HEK293 (cell line): ENCODE data around the gene HDHD5.

Source experiments
- CTCF ChIA-PET: fragments of 350-600 bp; formaldehyde crosslinking; extraction: SDS; loops from one replicate; lab custom pipeline; 2021; ENCODE audit warnings: antibody characterized with exemption; lab: Yijun Ruan, JAX
- POLR2A ChIA-PET: fragments of 300-600 bp; formaldehyde crosslinking; extraction: SDS; loops from one replicate; lab custom pipeline; 2020; ENCODE audit warnings: antibody characterized with exemption, inconsistent platforms; lab: Yijun Ruan, JAX
- H3K27ac ChIP-seq: fragments of 200-500 bp; sonication (Bioruptor generic); 2 replicates; pipeline ENCODE4 v1.5.1; 2014; ENCODE audit warnings: low read depth, low read length, control low read depth, inconsistent platforms; ENCODE audit errors: extremely low read depth
- H3K36me3 ChIP-seq, 2 experiments: fragments of 200-500 bp in 1 of 2; sonication (Bioruptor generic) in 1 of 2; 1 replicate in 1 of 2; 2 replicates in 1 of 2; pipeline ENCODE4 v1.5.1; 2014 to 2017; ENCODE audit warnings: inconsistent platforms in 2 of 2, low read length in 2 of 2; ENCODE audit not compliant: control insufficient read depth in 2 of 2, insufficient read depth in 1 of 2
- H3K4me1 ChIP-seq: fragments of 200-500 bp; sonication (Bioruptor generic); 2 replicates; pipeline ENCODE4 v1.5.1; 2014; ENCODE audit warnings: mild to moderate bottlenecking, low read length, inconsistent platforms; ENCODE audit not compliant: control insufficient read depth, insufficient read depth
- H3K4me3 ChIP-seq: 2 replicates; pipeline ENCODE4 v1.5.1; 2011; ENCODE audit warnings: low read depth, mild to moderate bottlenecking, control low read depth, low read length, moderate library complexity
- H3K9me3 ChIP-seq: fragments of 200-500 bp; sonication (Bioruptor generic); 2 replicates; pipeline ENCODE4 v1.5.1; 2014; ENCODE audit warnings: low read depth, low read length, inconsistent platforms; ENCODE audit not compliant: control insufficient read depth, insufficient read depth
- FEZF1 ChIP-seq: fragments of 450-650 bp; formaldehyde crosslinking; IDR thresholded peaks from 2 replicates; pipeline ENCODE4 v1.5.1; 2016; ENCODE audit warnings: missing biosample characterization, missing genetic modification characterization
- KLF1 ChIP-seq: fragments of 450-650 bp; formaldehyde crosslinking; IDR thresholded peaks from 2 replicates; pipeline ENCODE4 v1.5.1; 2016; ENCODE audit warnings: missing biosample characterization, missing genetic modification characterization
- SALL2 ChIP-seq: fragments of 450-650 bp; formaldehyde crosslinking; IDR thresholded peaks from 2 replicates; pipeline ENCODE4 v1.5.0; 2017; ENCODE audit warnings: missing biosample characterization, mild to moderate bottlenecking, missing genetic modification characterization, borderline replicate concordance
- ZBTB11 ChIP-seq: fragments of 450-650 bp; formaldehyde crosslinking; conservative IDR thresholded peaks from 2 replicates; pipeline ENCODE4 v1.5.1; 2016; ENCODE audit warnings: low read depth, missing biosample characterization, missing genetic modification characterization
- ZBTB6 ChIP-seq: fragments of 450-650 bp; formaldehyde crosslinking; IDR thresholded peaks from 2 replicates; pipeline ENCODE4 v1.5.1; 2017; ENCODE audit warnings: missing biosample characterization, missing genetic modification characterization
- ZBTB8A ChIP-seq: fragments of 450-650 bp; formaldehyde crosslinking; IDR thresholded peaks from 2 replicates; pipeline ENCODE4 v1.5.1; 2016; ENCODE audit warnings: missing biosample characterization, missing genetic modification characterization
- ZFHX2 ChIP-seq: fragments of 450-650 bp; formaldehyde crosslinking; conservative IDR thresholded peaks from 2 replicates; pipeline ENCODE4 v1.5.1; 2016; ENCODE audit warnings: missing biosample characterization, missing genetic modification characterization
- ZNF133 ChIP-seq: fragments of 450-650 bp; formaldehyde crosslinking; IDR thresholded peaks from 2 replicates; pipeline ENCODE4 v1.5.1; 2016; ENCODE audit warnings: missing biosample characterization, missing genetic modification characterization
- ZNF174 ChIP-seq: fragments of 450-650 bp; formaldehyde crosslinking; IDR thresholded peaks from 2 replicates; pipeline ENCODE4 v1.5.0; 2017; ENCODE audit warnings: missing biosample characterization, mild to moderate bottlenecking, missing genetic modification characterization
- ZNF175 ChIP-seq: fragments of 450-650 bp; formaldehyde crosslinking; IDR thresholded peaks from 2 replicates; pipeline ENCODE4 v1.5.1; 2016; ENCODE audit warnings: missing biosample characterization, missing genetic modification characterization
- ZNF184 ChIP-seq: fragments of 450-650 bp; IDR thresholded peaks from 2 replicates; pipeline ENCODE4 v1.5.1; 2018; ENCODE audit warnings: missing biosample characterization, mild to moderate bottlenecking, missing genetic modification characterization
- ZNF202 ChIP-seq: fragments of 450-650 bp; formaldehyde crosslinking; IDR thresholded peaks from 2 replicates; pipeline ENCODE4 v1.5.1; 2016; ENCODE audit warnings: missing biosample characterization, missing genetic modification characterization, borderline replicate concordance
- ZNF23 ChIP-seq: fragments of 450-650 bp; formaldehyde crosslinking; IDR thresholded peaks from 2 replicates; pipeline ENCODE4 v1.5.1; 2016; ENCODE audit warnings: missing biosample characterization, missing genetic modification characterization, borderline replicate concordance
- ZNF239 ChIP-seq: fragments of 450-650 bp; formaldehyde crosslinking; IDR thresholded peaks from 2 replicates; pipeline ENCODE4 v1.5.1; 2016; ENCODE audit warnings: missing biosample characterization, missing genetic modification characterization
- ZNF404 ChIP-seq: fragments of 450-650 bp; formaldehyde crosslinking; IDR thresholded peaks from 2 replicates; pipeline ENCODE4 v1.5.1; 2017; ENCODE audit warnings: missing biosample characterization, missing genetic modification characterization
- ZNF423 ChIP-seq: fragments of 450-650 bp; formaldehyde crosslinking; IDR thresholded peaks from 2 replicates; pipeline ENCODE4 v1.5.1; 2016; ENCODE audit warnings: missing biosample characterization, missing genetic modification characterization
- ZNF510 ChIP-seq: fragments of 450-650 bp; formaldehyde crosslinking; IDR thresholded peaks from 2 replicates; pipeline ENCODE4 v1.5.1; 2018; ENCODE audit warnings: mild to moderate bottlenecking, missing genetic modification characterization, missing biosample characterization; ENCODE audit not compliant: insufficient replicate concordance
- ZNF514 ChIP-seq: fragments of 450-650 bp; formaldehyde crosslinking; IDR thresholded peaks from 2 replicates; pipeline ENCODE4 v1.5.1; 2016; ENCODE audit warnings: missing biosample characterization, missing genetic modification characterization
- ZNF560 ChIP-seq: fragments of 450-650 bp; formaldehyde crosslinking; IDR thresholded peaks from 2 replicates; pipeline ENCODE4 v1.5.1; 2017; ENCODE audit warnings: missing biosample characterization, missing genetic modification characterization, borderline replicate concordance
- ZNF561 ChIP-seq: fragments of 450-650 bp; IDR thresholded peaks from 2 replicates; pipeline ENCODE4 v1.5.1; 2018; ENCODE audit warnings: missing biosample characterization, missing genetic modification characterization, borderline replicate concordance
- ZNF600 ChIP-seq: fragments of 450-650 bp; formaldehyde crosslinking; IDR thresholded peaks from 2 replicates; pipeline ENCODE4 v1.5.1; 2016; ENCODE audit warnings: missing biosample characterization, missing genetic modification characterization
- ZNF623 ChIP-seq: fragments of 450-650 bp; formaldehyde crosslinking; IDR thresholded peaks from 2 replicates; pipeline ENCODE4 v1.5.1; 2016; ENCODE audit warnings: missing biosample characterization, missing genetic modification characterization
- ZNF624 ChIP-seq: fragments of 450-650 bp; formaldehyde crosslinking; IDR thresholded peaks from 2 replicates; pipeline ENCODE4 v1.5.1; 2017; ENCODE audit warnings: missing biosample characterization, missing genetic modification characterization
- ZNF660 ChIP-seq: fragments of 450-650 bp; IDR thresholded peaks from 2 replicates; pipeline ENCODE4 v1.5.1; 2018; ENCODE audit warnings: missing biosample characterization, mild to moderate bottlenecking, missing genetic modification characterization
- ZNF792 ChIP-seq: fragments of 450-650 bp; formaldehyde crosslinking; IDR thresholded peaks from 2 replicates; pipeline ENCODE4 v1.5.1; 2016; ENCODE audit warnings: missing biosample characterization, missing genetic modification characterization
- ZNF837 ChIP-seq: fragments of 450-650 bp; formaldehyde crosslinking; IDR thresholded peaks from 2 replicates; pipeline ENCODE4 v1.5.1; 2016; ENCODE audit warnings: missing biosample characterization, missing genetic modification characterization
- TF ChIP-seq, protein P1 (sequence below): fragments of 450-650 bp; formaldehyde crosslinking; IDR thresholded peaks from 2 replicates; pipeline ENCODE4 v1.5.1; 2016; ENCODE audit warnings: missing biosample characterization, missing genetic modification characterization, borderline replicate concordance
- TF ChIP-seq, protein P2 (sequence below): fragments of 450-650 bp; formaldehyde crosslinking; IDR thresholded peaks from 2 replicates; pipeline ENCODE4 v1.5.1; 2016; ENCODE audit warnings: missing biosample characterization, missing genetic modification characterization

Gene HDHD5

DNA sequence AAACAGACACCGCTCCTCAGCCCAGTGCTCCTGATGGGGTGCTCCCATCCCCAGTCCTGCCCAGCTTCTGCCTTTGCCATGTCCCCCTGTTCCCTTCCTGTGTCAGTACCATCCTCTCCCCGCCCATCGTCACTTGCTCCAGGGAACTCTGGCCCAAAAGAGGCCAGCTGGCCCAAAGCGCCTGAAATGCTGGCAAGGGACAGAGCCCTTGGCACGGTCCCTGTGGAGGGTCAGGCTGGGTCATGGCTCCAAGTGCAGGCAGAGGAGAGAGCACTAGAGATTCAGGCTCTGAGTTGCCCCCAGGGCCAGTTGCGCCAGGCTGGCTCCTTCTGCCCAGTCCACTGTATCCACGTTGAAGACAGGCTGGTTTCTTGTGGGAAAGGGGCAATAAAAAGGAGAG lies 8.4 kb upstream of the HDHD5 start:
- no peak for TF ChIP-seq ZBTB6
- TF ChIP-seq ZFHX2 (tag by site-specific recombination) = no peak
- TF ChIP-seq ZNF174 (tag by site-specific recombination) = no peak
- TF ChIP-seq, protein P1, sequence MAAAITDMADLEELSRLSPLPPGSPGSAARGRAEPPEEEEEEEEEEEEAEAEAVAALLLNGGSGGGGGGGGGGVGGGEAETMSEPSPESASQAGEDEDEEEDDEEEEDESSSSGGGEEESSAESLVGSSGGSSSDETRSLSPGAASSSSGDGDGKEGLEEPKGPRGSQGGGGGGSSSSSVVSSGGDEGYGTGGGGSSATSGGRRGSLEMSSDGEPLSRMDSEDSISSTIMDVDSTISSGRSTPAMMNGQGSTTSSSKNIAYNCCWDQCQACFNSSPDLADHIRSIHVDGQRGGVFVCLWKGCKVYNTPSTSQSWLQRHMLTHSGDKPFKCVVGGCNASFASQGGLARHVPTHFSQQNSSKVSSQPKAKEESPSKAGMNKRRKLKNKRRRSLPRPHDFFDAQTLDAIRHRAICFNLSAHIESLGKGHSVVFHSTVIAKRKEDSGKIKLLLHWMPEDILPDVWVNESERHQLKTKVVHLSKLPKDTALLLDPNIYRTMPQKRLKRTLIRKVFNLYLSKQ = no peak
- TF ChIP-seq ZNF660 (tag by site-specific recombination) = no peak
- no peak for TF ChIP-seq ZNF561
- TF ChIP-seq ZBTB11 (tag by site-specific recombination) = no peak
- no peak for TF ChIP-seq ZNF510 (tag by site-specific recombination)
- no peak for TF ChIP-seq ZNF600 (tag by site-specific recombination)
- no peak for TF ChIP-seq ZNF239
- TF ChIP-seq ZNF404 (tag by site-specific recombination) = no peak
- no peak for TF ChIP-seq ZBTB8A (tag by site-specific recombination)
- TF ChIP-seq ZNF623 (tag by site-specific recombination) = no peak
- TF ChIP-seq ZNF792 (tag by site-specific recombination) = no peak
- no peak for TF ChIP-seq ZNF23 (tag by site-specific recombination)
- no peak for TF ChIP-seq ZNF837 (tag by site-specific recombination)
- no peak for TF ChIP-seq ZNF175
- TF ChIP-seq ZNF624 (tag by site-specific recombination) = no peak
- TF ChIP-seq ZNF202 = no peak
- POLR2A ChIA-PET = no interaction called here
- CTCF ChIA-PET = interaction anchor here (0.5 to 1.1 kb wide), 5 partner anchors 41 to 428 kb away, joined by 3 to 5 read pairs (median 3); no protein-coding TSS in a partner anchor
- Histone ChIP-seq H3K27ac (no peak overlapping the region), H3K4me1 (0 out of 2 replicates have a peak, but pooled peaks cover 4% of the 10 kb centered on the region), H3K4me3 (no peak overlapping the region), H3K36me3 (no peaks in the 10 kb centered on the region), H3K9me3 (no peaks in the 10 kb centered on the region)

- ChIA-PET POLR2A (no interaction called here), CTCF (interaction anchor here (0.6 to 8.9 kb wide), 5 partner anchors 8 to 337 kb away, joined by 3 to 87 read pairs (median 5); no protein-coding TSS in a partner anchor)
- no peaks in the 10 kb centered on the region for H3K4me1 ChIP-seq
- no peaks in the 10 kb centered on the region for H3K36me3 ChIP-seq
- H3K27ac ChIP-seq = no peak overlapping the region
- no peaks in the 10 kb centered on the region for H3K9me3 ChIP-seq
- H3K4me3 ChIP-seq = no peak overlapping the region
- no peak for TF ChIP-seq ZNF184 (tag by site-specific recombination)
- no peak for TF ChIP-seq ZNF514 (tag by site-specific recombination)
- no peak for TF ChIP-seq ZNF560 (tag by site-specific recombination)
- TF ChIP-seq KLF1 (tag by site-specific recombination) = no peak
- TF ChIP-seq SALL2 = no peak
- TF ChIP-seq FEZF1 (tag by site-specific recombination) = no peak
- no peak for TF ChIP-seq ZNF423 (tag by site-specific recombination)
- no peak for TF ChIP-seq ZNF133 (tag by site-specific recombination)
- TF ChIP-seq, protein P2, sequence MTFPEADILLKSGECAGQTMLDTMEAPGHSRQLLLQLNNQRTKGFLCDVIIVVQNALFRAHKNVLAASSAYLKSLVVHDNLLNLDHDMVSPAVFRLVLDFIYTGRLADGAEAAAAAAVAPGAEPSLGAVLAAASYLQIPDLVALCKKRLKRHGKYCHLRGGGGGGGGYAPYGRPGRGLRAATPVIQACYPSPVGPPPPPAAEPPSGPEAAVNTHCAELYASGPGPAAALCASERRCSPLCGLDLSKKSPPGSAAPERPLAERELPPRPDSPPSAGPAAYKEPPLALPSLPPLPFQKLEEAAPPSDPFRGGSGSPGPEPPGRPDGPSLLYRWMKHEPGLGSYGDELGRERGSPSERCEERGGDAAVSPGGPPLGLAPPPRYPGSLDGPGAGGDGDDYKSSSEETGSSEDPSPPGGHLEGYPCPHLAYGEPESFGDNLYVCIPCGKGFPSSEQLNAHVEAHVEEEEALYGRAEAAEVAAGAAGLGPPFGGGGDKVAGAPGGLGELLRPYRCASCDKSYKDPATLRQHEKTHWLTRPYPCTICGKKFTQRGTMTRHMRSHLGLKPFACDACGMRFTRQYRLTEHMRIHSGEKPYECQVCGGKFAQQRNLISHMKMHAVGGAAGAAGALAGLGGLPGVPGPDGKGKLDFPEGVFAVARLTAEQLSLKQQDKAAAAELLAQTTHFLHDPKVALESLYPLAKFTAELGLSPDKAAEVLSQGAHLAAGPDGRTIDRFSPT (tag by site-specific recombination) = no peak
Observed at GRCh38 chr22:17164392-17165024, 5.4 kb upstream of the HDHD5 start.
